Cardiac fibroblast (primary cell): ENCODE results near the gene KIF21B.

ENCODE experiments used
- DNase-seq, 2 donors: peaks; one replicate each; pipeline versions ENCODE4 v3.0.0 to v3.0.0-alpha.2; 2010; ENCODE audit warnings: low read depth in 2 of 2
- H3K4me3 ChIP-seq, 2 donors: replicated peaks in 1 of 2; 1 replicate in 1 of 2; 2 replicates in 1 of 2; pipeline ENCODE4 v1.5.1; 2011; ENCODE audit warnings: low read depth in 2 of 2, low read length in 2 of 2, mild to moderate bottlenecking in 2 of 2, moderate library complexity in 1 of 2
- CTCF ChIP-seq: IDR thresholded peaks from one replicate; pipeline ENCODE4 v1.5.1; 2011; ENCODE audit warnings: low read depth, mild to moderate bottlenecking, low read length, inconsistent platforms

Gene KIF21B, protein sequence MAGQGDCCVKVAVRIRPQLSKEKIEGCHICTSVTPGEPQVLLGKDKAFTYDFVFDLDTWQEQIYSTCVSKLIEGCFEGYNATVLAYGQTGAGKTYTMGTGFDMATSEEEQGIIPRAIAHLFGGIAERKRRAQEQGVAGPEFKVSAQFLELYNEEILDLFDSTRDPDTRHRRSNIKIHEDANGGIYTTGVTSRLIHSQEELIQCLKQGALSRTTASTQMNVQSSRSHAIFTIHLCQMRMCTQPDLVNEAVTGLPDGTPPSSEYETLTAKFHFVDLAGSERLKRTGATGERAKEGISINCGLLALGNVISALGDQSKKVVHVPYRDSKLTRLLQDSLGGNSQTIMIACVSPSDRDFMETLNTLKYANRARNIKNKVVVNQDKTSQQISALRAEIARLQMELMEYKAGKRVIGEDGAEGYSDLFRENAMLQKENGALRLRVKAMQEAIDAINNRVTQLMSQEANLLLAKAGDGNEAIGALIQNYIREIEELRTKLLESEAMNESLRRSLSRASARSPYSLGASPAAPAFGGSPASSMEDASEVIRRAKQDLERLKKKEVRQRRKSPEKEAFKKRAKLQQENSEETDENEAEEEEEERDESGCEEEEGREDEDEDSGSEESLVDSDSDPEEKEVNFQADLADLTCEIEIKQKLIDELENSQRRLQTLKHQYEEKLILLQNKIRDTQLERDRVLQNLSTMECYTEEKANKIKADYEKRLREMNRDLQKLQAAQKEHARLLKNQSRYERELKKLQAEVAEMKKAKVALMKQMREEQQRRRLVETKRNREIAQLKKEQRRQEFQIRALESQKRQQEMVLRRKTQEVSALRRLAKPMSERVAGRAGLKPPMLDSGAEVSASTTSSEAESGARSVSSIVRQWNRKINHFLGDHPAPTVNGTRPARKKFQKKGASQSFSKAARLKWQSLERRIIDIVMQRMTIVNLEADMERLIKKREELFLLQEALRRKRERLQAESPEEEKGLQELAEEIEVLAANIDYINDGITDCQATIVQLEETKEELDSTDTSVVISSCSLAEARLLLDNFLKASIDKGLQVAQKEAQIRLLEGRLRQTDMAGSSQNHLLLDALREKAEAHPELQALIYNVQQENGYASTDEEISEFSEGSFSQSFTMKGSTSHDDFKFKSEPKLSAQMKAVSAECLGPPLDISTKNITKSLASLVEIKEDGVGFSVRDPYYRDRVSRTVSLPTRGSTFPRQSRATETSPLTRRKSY (N-terminal part only)

GRCh38 chr1:201023517-201023902 is at the start of gene KIF21B:
TSS of gene KIF21B (minus strand) at chr1:201023714. CDS start at chr1:201023383, 331 bp downstream.
- H3K4me3 ChIP-seq: peak within 1 kb of the TSS; percentile 41 to 49
- peak in 1 of 2 donors; percentile 52 for DNase-seq
- TF ChIP-seq CTCF: no peak

- no peak for DNase-seq
- H3K4me3 ChIP-seq: no peak overlapping the region
- no peak for TF ChIP-seq CTCF
Observed at GRCh38 chr1:201072922-201073321, 49.4 kb upstream of the KIF21B start.

DNA sequence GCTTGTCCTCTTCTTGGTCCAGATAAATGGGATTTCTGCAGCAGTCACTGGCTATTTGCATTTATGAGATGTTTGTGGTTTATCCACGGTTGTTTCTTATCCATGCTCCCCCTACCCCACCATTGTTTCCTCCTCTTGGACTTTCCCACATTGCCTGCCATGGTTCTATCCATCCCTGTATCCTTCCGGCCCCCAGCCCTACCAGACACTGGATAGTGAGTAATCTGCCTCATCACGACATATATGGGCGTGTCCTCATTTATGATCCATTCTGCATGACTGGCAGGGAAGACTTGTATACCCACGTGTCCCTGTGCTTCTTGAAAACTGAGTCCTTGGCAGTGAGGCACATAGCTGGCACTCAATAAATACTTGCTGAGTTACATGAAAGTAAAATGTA is 48.6 kb upstream of the KIF21B start:
- no peak overlapping the region for H3K4me3 ChIP-seq
- no peak for TF ChIP-seq CTCF
- peak in 1 of 2 donors; percentile 15 for DNase-seq

DNA sequence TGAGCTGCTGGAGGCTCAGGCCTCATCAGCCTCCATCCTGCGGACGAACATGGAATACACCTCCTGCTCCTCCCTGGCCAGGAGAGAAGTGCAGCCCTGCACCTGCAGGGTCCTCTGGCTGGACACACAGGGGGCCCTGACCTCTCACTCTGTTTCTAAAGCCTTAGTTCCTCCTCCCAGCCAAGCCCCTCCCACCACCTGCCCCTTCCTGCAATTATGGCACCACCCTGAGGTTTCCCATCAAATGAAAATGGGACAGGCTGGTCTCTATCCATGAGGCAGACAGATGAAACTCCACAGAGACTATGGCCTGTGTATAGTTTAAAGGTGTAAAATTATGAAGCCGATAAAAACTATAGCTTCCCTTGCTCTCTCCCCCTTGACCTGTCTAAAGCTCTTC is 46.1 kb upstream of the KIF21B start:
- H3K4me3 ChIP-seq: no peak overlapping the region
- no peak for DNase-seq
- TF ChIP-seq CTCF: no peak

GRCh38 chr1:201068976-201069375 is 45.5 kb upstream of the KIF21B start:
- DNase-seq: no peak
- TF ChIP-seq CTCF: no peak
- no peak overlapping the region for H3K4me3 ChIP-seq

- no peak overlapping the region for H3K4me3 ChIP-seq
- TF ChIP-seq CTCF: no peak
- no peak for DNase-seq
Observed at GRCh38 chr1:201066986-201067385, 43.5 kb upstream of the KIF21B start.
